ENCODE measurements around the gene TOP1.

TOP1 gene

DNA sequence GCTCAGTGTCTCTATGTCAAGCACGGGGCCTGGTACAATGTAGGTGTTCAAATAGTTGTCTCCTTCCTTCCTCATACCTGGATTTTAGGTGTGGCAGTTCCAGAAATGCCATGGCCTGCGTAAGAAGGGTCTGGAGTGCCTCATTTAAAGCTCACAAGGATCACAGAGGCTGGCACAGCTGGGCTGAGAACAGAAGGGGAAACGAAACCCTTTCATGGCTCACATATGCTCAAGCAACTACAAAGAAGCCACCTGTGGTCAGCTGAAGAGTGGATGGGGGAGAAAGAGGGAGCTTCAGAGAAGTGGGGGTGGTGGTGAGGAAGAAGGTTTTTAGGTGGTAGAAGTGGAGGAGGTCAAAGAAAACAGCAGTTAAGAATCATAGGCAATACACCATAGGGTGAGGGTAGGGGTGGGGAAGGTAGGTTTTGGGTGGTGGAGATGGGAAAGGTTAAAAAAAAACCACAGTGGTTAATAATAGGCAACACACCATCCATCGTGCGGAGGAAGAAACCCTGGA, 17.0 kb upstream of the TOP1 start:
- ATAC-seq (replicated peaks) (peak; percentile 93 to 94), DNase-seq (peak; percentile 85)
- Mint-ChIP-seq H3K9me3 (no peaks in the 10 kb centered on the region), H3K36me3 (no peaks in the 10 kb centered on the region), H3K27ac (peak overlapping the region; percentile 72), H3K4me1 (peaks cover 36 to 48% of the 10 kb centered on the region in 2 donors), H3K27me3 (no peaks in the 10 kb centered on the region), H3K4me3 (peak overlapping the region; percentile 37 to 54)

DNA sequence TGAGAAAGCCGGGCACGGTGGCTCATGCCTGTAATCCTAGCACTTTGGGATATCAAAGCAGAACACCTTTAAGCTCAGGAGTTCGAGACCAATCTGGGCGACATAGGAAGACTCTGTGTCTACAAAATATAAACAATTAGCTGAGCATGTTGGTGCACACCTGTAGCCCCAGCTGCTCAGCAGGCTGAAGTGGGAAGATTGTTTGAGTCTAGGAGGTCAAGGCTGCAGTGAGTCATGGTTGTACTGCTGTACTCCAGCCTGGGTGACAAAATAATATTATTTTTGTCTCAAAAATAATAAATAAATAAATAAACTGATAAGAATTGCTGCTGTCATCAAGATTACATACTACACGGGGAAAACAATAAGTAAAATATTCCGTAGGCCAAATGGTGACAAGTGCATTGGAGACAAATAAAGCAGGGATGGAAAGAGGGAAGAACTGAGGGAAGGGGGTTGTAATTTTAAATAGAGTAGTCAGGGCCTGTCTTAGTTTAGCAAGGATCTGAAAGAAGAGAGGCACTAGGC, 14.0 kb upstream of the TOP1 start:
- Mint-ChIP-seq H3K4me3 (no peak overlapping the region), H3K36me3 (no peaks in the 10 kb centered on the region), H3K9me3 (no peaks in the 10 kb centered on the region), H3K27ac (no peak overlapping the region), H3K27me3 (no peaks in the 10 kb centered on the region), H3K4me1 (peaks cover 25 to 30% of the 10 kb centered on the region in 2 donors)
- no peak for DNase-seq
- no peak for ATAC-seq (replicated peaks)

DNA sequence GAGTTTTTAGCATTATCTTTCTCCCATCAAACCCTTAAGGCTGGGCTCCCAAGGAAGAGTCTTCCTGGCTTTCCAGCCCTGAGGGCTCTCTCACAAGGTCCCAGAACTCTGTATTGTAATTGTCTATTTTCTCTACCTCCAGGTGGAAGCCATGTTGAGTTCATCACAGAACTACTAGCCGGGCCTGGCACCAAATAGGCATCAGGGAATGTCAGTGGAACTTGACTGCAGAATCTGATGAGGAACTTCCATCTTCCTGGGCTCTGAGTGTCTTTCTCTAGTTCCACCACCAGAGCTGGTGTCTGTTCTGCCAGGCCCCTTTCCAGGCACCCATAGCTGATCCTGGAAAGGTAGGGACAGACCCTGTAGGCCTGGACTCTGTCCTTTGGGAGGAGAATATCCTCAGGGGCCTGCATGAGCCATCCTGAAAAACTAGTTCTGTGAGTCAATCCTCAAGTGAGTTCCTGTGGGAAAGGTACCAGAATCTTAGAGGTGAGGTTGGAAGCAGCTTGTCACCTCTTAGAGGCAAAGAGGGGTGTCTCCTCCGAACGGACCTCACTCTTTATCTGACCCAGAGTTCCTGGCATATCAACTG, 11.1 kb upstream of the TOP1 start:
- H3K4me1 Mint-ChIP-seq, result peaks cover 11 to 17% of the 10 kb centered on the region in 2 donors
- H3K4me3 Mint-ChIP-seq, result no peak overlapping the region
- H3K9me3 Mint-ChIP-seq, result no peaks in the 10 kb centered on the region
- H3K36me3 Mint-ChIP-seq, result no peaks in the 10 kb centered on the region
- DNase-seq (no peak), ATAC-seq (replicated peaks) (no peak)
- no peak overlapping the region for H3K27ac Mint-ChIP-seq
- H3K27me3 Mint-ChIP-seq, result no peaks in the 10 kb centered on the region

DNA sequence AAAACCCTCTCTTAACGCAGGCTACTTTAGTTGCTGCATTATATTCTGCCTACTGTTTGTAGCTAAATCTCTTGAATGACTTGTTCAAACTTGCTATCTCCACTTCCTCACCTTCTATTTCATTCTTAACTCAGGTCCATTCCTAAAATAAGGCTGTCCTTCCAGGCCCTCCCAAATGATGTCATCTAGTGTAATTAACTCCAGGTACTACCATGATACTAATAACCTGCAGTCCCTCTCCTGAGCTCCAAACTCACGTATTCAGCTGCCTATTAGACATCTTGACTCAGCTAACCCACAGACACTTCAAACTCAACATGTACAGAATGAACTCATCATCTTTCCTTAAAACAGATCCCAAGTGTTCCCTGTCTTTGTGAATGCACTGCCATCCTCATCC, 10.5 kb upstream of the TOP1 start:
- ATAC-seq (replicated peaks), result no peak
- H3K27ac Mint-ChIP-seq, result no peak overlapping the region
- no peak for DNase-seq
- H3K4me3 Mint-ChIP-seq, result no peak overlapping the region
- H3K36me3 Mint-ChIP-seq, result no peaks in the 10 kb centered on the region
- no peaks in the 10 kb centered on the region for H3K9me3 Mint-ChIP-seq
- no peaks in the 10 kb centered on the region for H3K27me3 Mint-ChIP-seq
- H3K4me1 Mint-ChIP-seq, result peaks cover 7 to 11% of the 10 kb centered on the region in 2 donors

GRCh38 chr20:41023549-41023948, 5.1 kb upstream of the TOP1 start:
- Mint-ChIP-seq H3K27ac (no peak overlapping the region), H3K36me3 (no peaks in the 10 kb centered on the region), H3K9me3 (no peaks in the 10 kb centered on the region), H3K27me3 (no peaks in the 10 kb centered on the region), H3K4me1 (peaks cover 12 to 17% of the 10 kb centered on the region in 2 donors), H3K4me3 (no peak overlapping the region)
- DNase-seq (no peak), ATAC-seq (replicated peaks) (no peak)

- no peaks in the 10 kb centered on the region for H3K9me3 Mint-ChIP-seq
- H3K27me3 Mint-ChIP-seq, result no peaks in the 10 kb centered on the region
- peaks cover 12 to 22% of the 10 kb centered on the region in 2 donors for H3K36me3 Mint-ChIP-seq
- H3K27ac Mint-ChIP-seq, result peak overlapping the region; percentile 72
- peaks cover 24 to 35% of the 10 kb centered on the region in 2 donors for H3K4me1 Mint-ChIP-seq
- ATAC-seq (replicated peaks) (no peak), DNase-seq (no peak)
- H3K4me3 Mint-ChIP-seq, result peak overlapping the region; percentile 73 to 99
Measured at GRCh38 chr20:41027366-41027765, 1.3 kb upstream of the TOP1 start.

- H3K27me3 Mint-ChIP-seq, result no peaks in the 10 kb centered on the region
Measured at GRCh38 chr20:41027872-41028358, 707 bp upstream of the TOP1 start.

DNA sequence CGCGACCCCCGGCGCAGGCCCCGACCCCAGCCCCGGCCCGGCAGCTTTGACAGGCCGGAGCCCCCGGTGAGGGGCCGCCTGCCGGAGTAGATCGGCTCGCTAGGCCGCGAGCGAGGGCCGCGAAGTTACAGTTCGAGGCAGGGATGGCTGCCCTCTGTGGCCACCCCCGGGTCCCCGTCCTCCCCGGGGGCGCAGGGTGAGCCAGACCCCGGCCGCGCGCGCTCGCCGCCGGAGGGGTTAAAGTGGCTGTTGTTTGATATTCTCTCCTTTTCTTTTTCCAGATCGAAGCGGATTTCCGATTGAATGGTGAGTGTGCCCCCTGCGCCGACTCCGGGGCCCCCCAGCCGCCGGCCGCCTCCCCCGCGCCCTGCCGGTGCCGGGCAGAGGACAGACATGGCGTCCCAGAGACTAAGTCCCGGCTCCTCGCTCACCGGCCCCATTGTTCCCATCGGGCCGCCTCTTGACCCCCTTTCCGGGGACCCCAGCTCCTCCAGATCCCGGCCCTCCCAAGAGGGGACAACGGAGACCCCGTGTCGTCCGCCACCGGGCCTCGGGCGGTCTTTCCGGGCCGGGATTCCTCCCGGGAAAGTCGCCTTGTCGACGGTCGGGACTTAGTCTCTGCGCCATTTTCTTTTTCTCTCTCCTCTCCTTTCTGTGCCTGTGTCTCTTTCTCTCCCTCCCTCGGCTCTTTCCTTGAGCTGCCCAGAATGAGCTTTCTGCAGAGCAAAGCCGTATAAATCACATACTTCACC, 704 bp downstream of the TOP1 start:
- H3K4me3 Mint-ChIP-seq, result peak overlapping the region; percentile 89 to 99
- H3K36me3 Mint-ChIP-seq, result peaks cover 15 to 30% of the 10 kb centered on the region in 2 donors
- DNase-seq (peak; percentile 24), ATAC-seq (replicated peaks) (peak; percentile 23 to 24)
- no peaks in the 10 kb centered on the region for H3K9me3 Mint-ChIP-seq
- H3K27ac Mint-ChIP-seq, result peak overlapping the region; percentile 98
- H3K27me3 Mint-ChIP-seq, result no peaks in the 10 kb centered on the region
- peaks cover 38 to 54% of the 10 kb centered on the region in 2 donors for H3K4me1 Mint-ChIP-seq

More at GRCh38 chr20:41027872-41028358, 707 bp upstream of the TOP1 start:
- Mint-ChIP-seq H3K36me3 (peaks cover 12 to 26% of the 10 kb centered on the region in 2 donors), H3K4me3 (peak overlapping the region; percentile 73 to 99), H3K27ac (peak overlapping the region; percentile 93), H3K9me3 (no peaks in the 10 kb centered on the region), H3K4me1 (peaks cover 28 to 40% of the 10 kb centered on the region in 2 donors)
- no peak for ATAC-seq (replicated peaks)
- DNase-seq, result no peak

DNA sequence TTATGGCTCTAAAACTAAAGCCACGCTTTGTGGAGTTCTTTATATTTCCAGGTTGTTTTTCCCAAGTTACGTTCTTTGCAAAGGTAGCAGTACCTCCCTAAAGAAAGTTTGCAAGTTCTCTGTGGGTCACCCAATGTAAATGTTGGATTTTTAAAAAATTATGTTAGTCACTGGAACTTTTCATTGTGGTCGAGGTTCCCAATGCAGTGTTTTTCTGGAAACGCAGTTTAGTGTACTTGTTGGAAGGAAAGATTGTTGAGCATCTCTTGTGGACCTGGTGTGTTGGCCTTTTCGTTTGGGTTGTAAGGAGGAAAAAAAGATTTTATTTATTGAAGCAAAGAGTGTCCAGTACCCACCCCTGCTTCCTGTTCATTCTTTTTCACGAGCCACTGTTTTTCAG, 1.4 kb downstream of the TOP1 start:
- ATAC-seq (replicated peaks), result no peak
- Mint-ChIP-seq H3K27me3 (no peaks in the 10 kb centered on the region), H3K9me3 (no peaks in the 10 kb centered on the region), H3K4me1 (peaks cover 41 to 62% of the 10 kb centered on the region in 2 donors), H3K4me3 (peak overlapping the region; percentile 89 to 99), H3K36me3 (peaks cover 20 to 38% of the 10 kb centered on the region in 2 donors), H3K27ac (peak overlapping the region; percentile 98)
- DNase-seq, result no peak

DNA sequence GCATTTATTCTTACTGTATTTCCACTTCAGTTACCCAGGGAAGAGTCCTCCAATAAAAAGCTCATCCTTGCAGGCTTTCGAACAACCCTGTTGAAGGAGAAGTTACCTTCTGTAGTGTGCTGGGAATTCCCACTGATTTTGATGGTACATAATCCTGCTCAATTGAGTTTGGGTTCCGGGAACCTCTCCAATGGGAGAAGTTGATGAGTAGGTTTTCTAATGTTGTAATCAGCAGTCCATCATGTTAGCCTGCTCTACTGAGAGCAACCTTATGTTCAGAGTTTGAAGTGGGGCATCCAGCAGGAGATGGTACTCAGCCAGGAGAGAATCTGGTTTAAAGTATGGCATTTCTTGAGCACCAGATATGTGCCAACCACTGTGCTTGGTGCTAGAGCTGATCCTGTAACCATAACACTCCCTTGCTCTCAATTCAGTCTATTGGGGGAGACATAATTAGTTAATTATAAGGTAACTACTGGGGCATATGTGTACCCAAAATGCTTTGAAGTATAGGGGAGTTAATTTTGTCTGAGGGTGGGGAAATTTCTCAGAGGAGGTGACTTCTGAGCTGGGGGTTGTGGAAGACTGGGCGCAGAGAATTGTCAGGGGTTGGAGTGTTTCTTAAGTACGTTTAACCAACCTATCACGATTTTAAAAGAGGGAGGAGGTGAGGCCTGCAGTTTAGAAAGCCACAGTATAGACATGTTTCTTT, 2.1 kb downstream of the TOP1 start:
- peak overlapping the region; percentile 20 for H3K27ac Mint-ChIP-seq
- peaks cover 25 to 44% of the 10 kb centered on the region in 2 donors for H3K36me3 Mint-ChIP-seq
- no peaks in the 10 kb centered on the region for H3K27me3 Mint-ChIP-seq
- no peaks in the 10 kb centered on the region for H3K9me3 Mint-ChIP-seq
- peak overlapping the region; percentile 89 to 99 for H3K4me3 Mint-ChIP-seq
- H3K4me1 Mint-ChIP-seq, result peaks cover 44 to 68% of the 10 kb centered on the region in 2 donors
- ATAC-seq (replicated peaks) (no peak), DNase-seq (no peak)

DNA sequence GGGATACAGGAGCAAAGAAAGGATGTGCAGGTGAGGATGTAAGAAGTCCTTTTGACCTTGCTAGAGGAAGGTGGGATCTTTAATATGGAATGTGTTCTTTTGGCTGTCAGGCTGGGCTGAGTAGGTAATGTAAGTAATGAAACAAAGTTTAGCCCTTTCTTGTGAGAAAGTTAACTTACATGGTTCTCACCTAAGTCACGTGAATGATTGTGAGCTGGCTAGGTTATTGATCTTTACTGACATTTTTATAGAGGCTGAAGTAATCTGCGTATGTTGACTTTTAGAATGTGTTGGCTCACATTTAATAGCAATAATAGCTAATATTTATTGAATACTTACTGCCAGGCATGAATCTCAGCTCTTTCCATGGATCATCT, 2.6 kb downstream of the TOP1 start:
- peaks cover 46 to 73% of the 10 kb centered on the region in 2 donors for H3K4me1 Mint-ChIP-seq

DNA sequence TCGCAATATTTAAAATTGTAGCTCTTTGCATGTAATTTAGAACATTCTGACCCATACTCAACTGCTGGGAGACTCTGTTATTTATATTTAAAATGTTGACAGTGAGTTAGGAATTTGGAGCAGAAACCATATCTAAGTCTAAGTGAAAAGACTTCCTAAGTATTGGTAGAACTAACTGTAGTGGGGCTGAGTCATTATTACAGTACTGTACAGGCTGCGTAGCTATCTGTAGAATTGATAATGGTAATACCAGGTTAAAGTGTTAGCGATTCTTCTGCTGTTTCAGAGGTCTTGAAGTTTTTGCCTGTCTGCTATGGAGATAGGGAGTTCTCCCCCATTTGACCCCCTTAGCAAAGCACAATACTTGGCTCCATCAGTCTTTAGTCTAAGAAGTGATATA, 3.6 kb downstream of the TOP1 start:
- H3K27ac Mint-ChIP-seq, result no peak overlapping the region

More for the DNA sequence above, 2.6 kb downstream of the TOP1 start:
- peaks cover 30 to 49% of the 10 kb centered on the region in 2 donors for H3K36me3 Mint-ChIP-seq
- H3K27me3 Mint-ChIP-seq, result no peaks in the 10 kb centered on the region
- H3K4me3 Mint-ChIP-seq, result peak overlapping the region; percentile 89 to 99
- no peak overlapping the region for H3K27ac Mint-ChIP-seq
- DNase-seq, result no peak
- no peak for ATAC-seq (replicated peaks)
- no peaks in the 10 kb centered on the region for H3K9me3 Mint-ChIP-seq

DNA sequence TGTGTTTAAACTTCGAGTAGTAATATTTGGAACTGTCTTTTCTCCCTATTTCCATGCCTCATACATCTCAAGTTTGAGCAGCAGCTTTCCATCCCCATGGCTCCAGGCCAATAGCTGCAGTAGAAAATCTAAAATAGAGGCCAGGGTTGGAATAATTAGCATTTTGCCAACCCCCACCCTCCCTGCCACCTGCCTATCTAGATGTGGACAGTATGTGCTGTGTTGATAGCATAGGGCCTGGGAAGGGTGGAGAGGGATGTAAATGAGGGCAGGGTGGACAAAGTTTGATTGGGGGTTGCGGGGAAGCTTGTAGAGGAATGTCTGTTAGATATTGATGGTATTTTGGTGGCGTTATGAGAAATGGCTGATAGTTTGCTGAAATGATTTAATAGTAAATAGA, 5.6 kb downstream of the TOP1 start:
- no peak for DNase-seq
- no peak for ATAC-seq (replicated peaks)
- Mint-ChIP-seq H3K36me3 (peaks cover 35 to 57% of the 10 kb centered on the region in 2 donors), H3K27me3 (no peaks in the 10 kb centered on the region), H3K4me1 (peaks cover 39 to 81% of the 10 kb centered on the region in 2 donors), H3K4me3 (no peak overlapping the region), H3K9me3 (no peaks in the 10 kb centered on the region), H3K27ac (no peak overlapping the region)

More for the DNA sequence above, 3.6 kb downstream of the TOP1 start:
- H3K4me3 Mint-ChIP-seq, result no peak overlapping the region
- no peaks in the 10 kb centered on the region for H3K9me3 Mint-ChIP-seq
- peaks cover 36 to 57% of the 10 kb centered on the region in 2 donors for H3K36me3 Mint-ChIP-seq
- H3K27me3 Mint-ChIP-seq, result no peaks in the 10 kb centered on the region
- DNase-seq (no peak), ATAC-seq (replicated peaks) (no peak)
- peaks cover 43 to 79% of the 10 kb centered on the region in 2 donors for H3K4me1 Mint-ChIP-seq

DNA sequence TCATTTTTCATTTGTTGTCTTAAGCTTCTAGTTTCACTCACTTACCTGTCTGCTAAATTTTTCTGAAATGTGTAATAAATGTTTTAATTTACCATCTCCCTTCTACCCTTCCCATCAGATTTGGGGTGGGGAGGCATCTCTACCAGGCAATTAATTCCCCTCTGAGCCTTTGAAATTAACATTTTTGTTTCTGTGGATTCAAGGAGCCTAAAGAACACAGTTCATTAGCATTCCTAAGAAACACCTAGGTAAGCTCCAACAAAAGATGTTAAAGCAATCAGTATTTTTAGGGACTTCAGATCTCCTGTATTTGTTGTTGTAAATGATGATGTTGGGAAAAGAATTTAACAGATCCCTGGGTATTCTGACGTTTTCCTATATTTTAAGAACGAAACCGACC, 6.6 kb downstream of the TOP1 start:
- no peak for DNase-seq
- H3K36me3 Mint-ChIP-seq, result peaks cover 29 to 49% of the 10 kb centered on the region in 2 donors
- no peak overlapping the region for H3K27ac Mint-ChIP-seq
- no peaks in the 10 kb centered on the region for H3K9me3 Mint-ChIP-seq
- no peak for ATAC-seq (replicated peaks)
- peaks cover 38 to 87% of the 10 kb centered on the region in 2 donors for H3K4me1 Mint-ChIP-seq
- no peak overlapping the region for H3K4me3 Mint-ChIP-seq
- no peaks in the 10 kb centered on the region for H3K27me3 Mint-ChIP-seq
